HepG2 (cell line): ENCODE measurements around the gene NDRG2. TPM values are rescaled to one million over a fixed set of nuclear protein-coding genes. Genes with fewer than 3 reads are reported as not detected.

ENCODE experiments used
- AGO2 ChIP-seq: fragments of 200-400 bp; formaldehyde crosslinking; optimal IDR thresholded peaks from 2 replicates; pipeline ENCODE3; 2017; ENCODE audit warnings: mild to moderate bottlenecking, low read depth, low read length, moderate library complexity
- BCL3 ChIP-seq: sonication (generic); formaldehyde crosslinking; IDR thresholded peaks from 2 replicates; pipeline ENCODE4 v1.5.1; 2020; ENCODE audit warnings: mild to moderate bottlenecking, missing genetic modification reagents, moderate library complexity
- HINFP ChIP-seq: sonication (generic); formaldehyde crosslinking; IDR thresholded peaks from 2 replicates; pipeline ENCODE4 v1.4.0; 2020; ENCODE audit warnings: low read depth, mild to moderate bottlenecking, missing genetic modification reagents
- MIER3 ChIP-seq: IDR thresholded peaks from 2 replicates; pipeline ENCODE4 v1.6.1; 2016; ENCODE audit warnings: missing compliant biosample characterization, borderline replicate concordance
- PPARG ChIP-seq: conservative IDR thresholded peaks from 2 replicates; pipeline ENCODE4 v1.6.1; 2016; ENCODE audit warnings: missing biosample characterization, missing genetic modification reagents
- RBFOX2 ChIP-seq: fragments of 200-400 bp; formaldehyde crosslinking; IDR thresholded peaks from 2 replicates; pipeline ENCODE4 v1.6.1; 2017; ENCODE audit warnings: low read depth, mild to moderate bottlenecking, low read length
- ZBTB2 ChIP-seq: sonication (generic); formaldehyde crosslinking; IDR thresholded peaks from 2 replicates; pipeline ENCODE4 v1.8.0; 2022; ENCODE audit warnings: low read depth, missing genetic modification reagents
- ZC3H13 ChIP-seq: sonication (generic); formaldehyde crosslinking; IDR thresholded peaks from 2 replicates; pipeline ENCODE4 v1.8.1; 2023; ENCODE audit warnings: mild to moderate bottlenecking, missing genetic modification reagents, moderate library complexity
- ZFP1 ChIP-seq: IDR thresholded peaks from 2 replicates; pipeline ENCODE4 v1.6.1; 2016
- ZFP37 ChIP-seq: sonication (generic); formaldehyde crosslinking; IDR thresholded peaks from 2 replicates; pipeline ENCODE4 v1.4.0; 2020; ENCODE audit warnings: missing genetic modification reagents, borderline replicate concordance
- ZFP82 ChIP-seq: sonication (generic); formaldehyde crosslinking; IDR thresholded peaks from 2 replicates; pipeline ENCODE4 v1.5.1; 2020; ENCODE audit warnings: mild to moderate bottlenecking, missing genetic modification reagents, borderline replicate concordance
- ZNF263 ChIP-seq: sonication (generic); formaldehyde crosslinking; IDR thresholded peaks from 2 replicates; pipeline ENCODE4 v1.4.0; 2020; ENCODE audit warnings: missing genetic modification reagents
- ZNF276 ChIP-seq: sonication (generic); formaldehyde crosslinking; IDR thresholded peaks from 2 replicates; pipeline ENCODE4 v1.4.0; 2020; ENCODE audit warnings: mild to moderate bottlenecking, low read depth, missing genetic modification reagents
- ZNF670 ChIP-seq: sonication (generic); formaldehyde crosslinking; IDR thresholded peaks from 2 replicates; pipeline ENCODE4 v1.8.0; 2022; ENCODE audit warnings: mild to moderate bottlenecking, missing genetic modification reagents, borderline replicate concordance
- ZNF720 ChIP-seq: sonication (generic); formaldehyde crosslinking; IDR thresholded peaks from 2 replicates; pipeline ENCODE4 v1.4.0; 2020; ENCODE audit warnings: missing genetic modification reagents
- ZNF749 ChIP-seq: sonication (generic); formaldehyde crosslinking; IDR thresholded peaks from 2 replicates; pipeline ENCODE4 v1.8.0; 2022; ENCODE audit warnings: mild to moderate bottlenecking, missing genetic modification reagents, moderate library complexity, borderline replicate concordance
- polyA plus RNA-seq, 8 experiments: library from polyadenylated mRNA; depleted of rRNA in 3 of 8; stranded (reverse) in 7 of 8; unstranded in 1 of 8; fragments of >200 nt; fragmentation: Illumina TruSeq in 4 of 8; extraction: Trizol in 4 of 8; gene quantifications; 2 replicates each; pipeline versions ENCODE4 v1.2.1 to v1.2.3, GENCODE V29; 2011 to 2016; ENCODE audit warnings: low read depth in 4 of 8, missing spikeins in 1 of 8, mixed read lengths in 1 of 8; ENCODE audit not compliant: insufficient read depth in 1 of 8
- total RNA-seq, 5 experiments: library from RNA; depleted of rRNA; stranded (reverse); fragments of >200 nt; fragmentation: Illumina TruSeq; extraction: Trizol; gene quantifications; 2 replicates each; pipeline ENCODE4 v1.2.3, GENCODE V29; 2016; ENCODE audit warnings: low read depth in 1 of 5
- TF ChIP-seq, protein P1 (sequence below): sonication (generic); formaldehyde crosslinking; IDR thresholded peaks from 2 replicates; pipeline ENCODE4 v1.4.0; 2020; ENCODE audit warnings: mild to moderate bottlenecking, missing genetic modification reagents, borderline replicate concordance

The NDRG2 gene
- total and polyA plus RNA-seq, 2 of the 13 experiments (the other 11 are each of a cell fraction or from before 2014, with no cell fraction given) = 27.2 to 189 TPM

- TF ChIP-seq, protein P1, sequence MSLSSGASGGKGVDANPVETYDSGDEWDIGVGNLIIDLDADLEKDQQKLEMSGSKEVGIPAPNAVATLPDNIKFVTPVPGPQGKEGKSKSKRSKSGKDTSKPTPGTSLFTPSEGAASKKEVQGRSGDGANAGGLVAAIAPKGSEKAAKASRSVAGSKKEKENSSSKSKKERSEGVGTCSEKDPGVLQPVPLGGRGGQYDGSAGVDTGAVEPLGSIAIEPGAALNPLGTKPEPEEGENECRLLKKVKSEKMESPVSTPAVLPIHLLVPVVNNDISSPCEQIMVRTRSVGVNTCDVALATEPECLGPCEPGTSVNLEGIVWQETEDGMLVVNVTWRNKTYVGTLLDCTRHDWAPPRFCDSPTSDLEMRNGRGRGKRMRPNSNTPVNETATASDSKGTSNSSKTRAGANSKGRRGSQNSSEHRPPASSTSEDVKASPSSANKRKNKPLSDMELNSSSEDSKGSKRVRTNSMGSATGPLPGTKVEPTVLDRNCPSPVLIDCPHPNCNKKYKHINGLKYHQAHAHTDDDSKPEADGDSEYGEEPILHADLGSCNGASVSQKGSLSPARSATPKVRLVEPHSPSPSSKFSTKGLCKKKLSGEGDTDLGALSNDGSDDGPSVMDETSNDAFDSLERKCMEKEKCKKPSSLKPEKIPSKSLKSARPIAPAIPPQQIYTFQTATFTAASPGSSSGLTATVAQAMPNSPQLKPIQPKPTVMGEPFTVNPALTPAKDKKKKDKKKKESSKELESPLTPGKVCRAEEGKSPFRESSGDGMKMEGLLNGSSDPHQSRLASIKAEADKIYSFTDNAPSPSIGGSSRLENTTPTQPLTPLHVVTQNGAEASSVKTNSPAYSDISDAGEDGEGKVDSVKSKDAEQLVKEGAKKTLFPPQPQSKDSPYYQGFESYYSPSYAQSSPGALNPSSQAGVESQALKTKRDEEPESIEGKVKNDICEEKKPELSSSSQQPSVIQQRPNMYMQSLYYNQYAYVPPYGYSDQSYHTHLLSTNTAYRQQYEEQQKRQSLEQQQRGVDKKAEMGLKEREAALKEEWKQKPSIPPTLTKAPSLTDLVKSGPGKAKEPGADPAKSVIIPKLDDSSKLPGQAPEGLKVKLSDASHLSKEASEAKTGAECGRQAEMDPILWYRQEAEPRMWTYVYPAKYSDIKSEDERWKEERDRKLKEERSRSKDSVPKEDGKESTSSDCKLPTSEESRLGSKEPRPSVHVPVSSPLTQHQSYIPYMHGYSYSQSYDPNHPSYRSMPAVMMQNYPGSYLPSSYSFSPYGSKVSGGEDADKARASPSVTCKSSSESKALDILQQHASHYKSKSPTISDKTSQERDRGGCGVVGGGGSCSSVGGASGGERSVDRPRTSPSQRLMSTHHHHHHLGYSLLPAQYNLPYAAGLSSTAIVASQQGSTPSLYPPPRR (CRISPR knock-in tag) = no peak
- TF ChIP-seq ZNF720 = no peak
- TF ChIP-seq BCL3 = 0 out of 2 replicates have a peak, but pooled peaks have one; percentile 63
- no peak for TF ChIP-seq ZFP1 (CRISPR knock-in tag)
- TF ChIP-seq RBFOX2 = no peak
- no peak for TF ChIP-seq ZBTB2 (CRISPR knock-in tag)
- no peak for TF ChIP-seq ZFP82 (CRISPR knock-in tag)
- no peak for TF ChIP-seq PPARG (CRISPR knock-in tag)
- no peak for TF ChIP-seq ZNF749 (CRISPR knock-in tag)
- TF ChIP-seq HINFP = no peak
- TF ChIP-seq ZNF263 (CRISPR knock-in tag) = peak; percentile 39; the same call in 1 of the 2 replicates
- TF ChIP-seq MIER3 (CRISPR knock-in tag) = no peak
- no peak for TF ChIP-seq ZNF276 (CRISPR knock-in tag)
- TF ChIP-seq ZNF670 (CRISPR knock-in tag) = no peak
- TF ChIP-seq ZFP37 = no peak
- peak; percentile 32 for TF ChIP-seq AGO2
- TF ChIP-seq ZC3H13 = 0 out of 2 replicates have a peak, but pooled peaks have one; percentile 5
These were observed 48.0 kb upstream of the NDRG2 start (continued) for GRCh38 chr14:21072781-21073339.
